ACHN (cell line): ENCODE data around the gene UMOD.
A peak's percentile ranks its signal among the peaks of the same experiment; 100 is the strongest.

Source experiments
- DNase-seq: peaks from one replicate; pipeline ENCODE4 v3.0.0-alpha.2; 2015
- in situ Hi-C: cut with HindIII; loops from 2 replicates; pipeline ENCODE4 v1.10.0; 2017; ENCODE audit warnings: low sequenced_read_pairs, low pct_ligation_motif_present, low pct_unique_long_range_greater_than_20kb

Gene UMOD

DNA sequence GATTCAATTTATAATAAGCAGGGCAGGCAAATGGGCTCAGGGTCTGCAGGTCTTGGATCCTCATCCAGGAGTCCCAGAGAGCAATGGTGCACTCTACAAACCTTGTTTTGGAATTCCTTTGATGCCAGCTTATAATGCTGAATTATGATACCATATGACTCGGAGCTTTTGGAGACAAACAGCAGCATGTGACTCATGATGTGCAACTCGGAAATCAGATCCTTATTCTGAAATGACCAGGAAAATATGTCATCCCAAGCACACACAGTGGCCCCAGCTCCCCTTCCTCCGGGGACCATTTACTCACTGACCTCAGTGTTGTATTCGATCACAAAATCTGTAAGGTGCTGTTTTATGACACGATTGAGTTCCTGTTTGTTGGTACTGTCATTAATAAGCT, 20.2 kb upstream of the UMOD start:
- in situ Hi-C loops = no loop called here
- no peak for DNase-seq

DNA sequence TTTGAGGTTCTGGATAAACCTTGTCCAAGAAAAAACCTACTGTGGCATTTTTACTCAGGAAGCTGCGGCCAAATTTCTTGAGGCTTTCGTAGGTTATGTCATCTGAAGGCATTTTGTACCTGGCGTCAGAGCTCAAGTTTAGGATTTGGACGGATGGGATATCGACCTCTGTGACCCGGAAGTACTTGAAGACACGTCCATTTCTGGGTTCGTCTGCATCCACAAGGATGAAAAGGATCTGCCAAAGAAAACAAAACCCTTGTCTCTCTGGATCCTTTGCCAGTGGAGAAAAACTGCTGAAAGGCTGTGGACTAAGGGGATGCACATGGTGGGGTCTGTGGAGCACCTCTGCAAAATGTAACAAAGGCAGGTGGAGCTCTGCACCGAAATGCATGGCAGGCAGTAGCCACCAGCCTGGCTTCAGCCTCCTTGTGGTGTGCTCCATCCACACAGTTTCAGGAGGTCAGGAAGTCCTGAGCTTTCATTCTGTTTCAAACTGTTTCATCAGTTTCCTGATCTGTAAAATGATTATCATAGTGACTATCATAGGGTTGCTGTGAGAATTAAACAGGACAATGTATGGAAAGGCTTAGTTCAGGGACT, 17.0 kb upstream of the UMOD start:
- in situ Hi-C loops = no loop called here
- no peak for DNase-seq

DNA sequence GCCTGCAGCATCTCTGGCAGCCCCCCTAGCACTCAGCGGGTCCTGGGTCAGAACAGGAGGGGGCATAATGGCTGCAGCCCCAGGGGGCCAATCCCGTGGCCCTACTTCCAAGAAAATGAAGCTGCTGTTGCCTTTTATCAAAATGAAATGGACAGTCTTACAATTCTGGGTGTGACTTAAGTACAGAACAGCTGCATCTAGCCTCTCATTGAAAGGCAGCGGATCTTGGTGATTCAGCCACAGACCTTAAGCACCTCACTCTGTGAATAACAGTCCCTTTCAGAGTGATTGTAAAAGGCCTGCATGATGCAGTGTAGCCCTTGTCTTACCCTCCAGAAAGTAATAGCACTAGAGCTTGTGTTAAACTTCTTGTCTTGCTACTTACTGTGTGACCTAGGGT, 11.5 kb upstream of the UMOD start:
- in situ Hi-C loops = no loop called here
- no peak for DNase-seq

DNA sequence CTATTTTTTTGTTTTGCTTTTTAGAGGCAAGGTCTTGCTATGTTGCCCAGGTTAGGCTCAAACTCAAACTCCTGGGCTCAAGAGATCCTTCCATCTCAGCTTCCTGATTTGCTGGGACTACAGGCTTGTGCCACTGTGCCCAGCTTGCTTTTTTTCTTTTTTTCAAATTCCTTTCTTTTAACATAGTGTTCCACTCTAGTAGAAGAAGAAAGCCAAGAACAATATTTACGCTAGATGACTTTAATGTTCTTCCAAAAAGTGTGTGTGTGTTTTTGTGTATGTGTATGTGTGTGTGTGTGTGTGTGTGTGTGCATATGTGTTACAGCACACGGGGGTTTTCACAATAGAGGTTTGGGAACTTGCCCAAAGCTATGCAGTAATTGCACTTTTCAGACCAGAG, 10.7 kb upstream of the UMOD start:
- no peak for DNase-seq
- in situ Hi-C loops = no loop called here

DNA sequence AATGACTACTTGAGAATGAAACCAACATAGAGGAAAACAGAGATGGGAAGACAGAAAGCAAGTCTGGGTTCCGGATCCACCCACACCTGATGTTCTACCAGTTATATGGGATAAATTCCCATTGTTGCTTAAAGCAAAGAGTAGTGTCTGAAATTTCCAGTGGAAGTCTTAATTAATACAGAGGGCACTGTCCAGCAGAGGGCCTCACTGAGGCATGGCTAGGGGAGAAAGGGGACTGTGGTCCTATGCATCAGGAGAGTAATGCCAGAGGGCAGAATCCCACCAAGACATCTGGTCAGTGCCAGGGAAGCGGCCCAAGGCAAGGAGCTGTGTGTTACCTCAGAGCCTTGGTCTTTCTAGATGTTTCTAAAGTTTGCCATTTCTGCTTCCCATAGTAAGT, 7.5 kb upstream of the UMOD start:
- in situ Hi-C loops = no loop called here
- peak; percentile 41 for DNase-seq

DNA sequence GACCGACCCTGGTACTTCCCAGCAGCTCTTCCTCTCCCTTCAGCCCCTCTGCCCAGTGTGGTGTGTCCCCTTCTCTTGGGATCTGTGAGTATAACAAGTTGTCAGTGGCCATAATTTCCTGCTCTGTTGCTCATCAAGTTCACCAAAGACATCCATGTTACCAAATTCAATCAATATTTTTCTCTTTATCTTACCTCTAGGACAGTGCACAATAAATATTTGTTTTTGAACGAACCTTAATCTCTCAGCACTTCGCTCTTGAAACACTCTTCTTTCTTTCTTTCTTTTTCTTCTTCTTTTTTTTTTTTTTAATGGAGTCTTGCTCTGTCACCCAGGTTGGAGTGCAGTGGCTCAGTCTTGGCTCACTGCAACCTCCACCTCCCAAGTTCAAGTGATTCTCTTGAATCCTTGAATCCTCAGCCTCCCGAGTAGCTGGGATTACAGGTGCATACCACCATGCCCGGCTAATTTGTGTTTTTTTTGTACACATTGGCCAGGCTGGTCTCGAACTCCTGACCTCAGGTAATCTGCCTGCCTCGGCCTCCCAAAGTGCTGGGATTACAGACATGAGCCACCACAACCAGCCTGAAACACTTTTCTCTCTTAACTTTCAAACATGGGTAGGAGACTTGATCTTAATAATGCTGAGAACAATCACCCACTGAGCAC, 2.7 kb upstream of the UMOD start:
- in situ Hi-C loops = no loop called here
- DNase-seq = no peak

DNA sequence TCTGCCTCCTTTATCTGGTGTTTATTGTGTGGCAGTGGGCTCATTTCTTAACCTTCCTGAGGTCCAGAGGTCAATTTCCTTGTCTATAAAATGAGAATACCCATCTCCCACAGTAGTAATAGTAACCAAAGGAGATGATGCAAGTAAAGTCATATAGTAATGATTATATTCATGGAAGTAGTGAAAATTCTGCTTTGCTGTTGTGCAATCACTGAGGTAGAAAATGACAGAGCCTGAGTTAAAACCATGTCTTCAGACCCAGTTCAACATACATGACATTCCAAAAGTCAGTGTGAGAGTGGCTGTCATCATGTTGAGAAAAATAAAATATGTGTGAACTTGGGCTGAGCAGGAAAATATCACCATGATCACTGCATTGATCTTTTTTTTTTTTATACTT, 864 bp upstream of the UMOD start:
- DNase-seq = no peak
- in situ Hi-C loops = no loop called here

DNA sequence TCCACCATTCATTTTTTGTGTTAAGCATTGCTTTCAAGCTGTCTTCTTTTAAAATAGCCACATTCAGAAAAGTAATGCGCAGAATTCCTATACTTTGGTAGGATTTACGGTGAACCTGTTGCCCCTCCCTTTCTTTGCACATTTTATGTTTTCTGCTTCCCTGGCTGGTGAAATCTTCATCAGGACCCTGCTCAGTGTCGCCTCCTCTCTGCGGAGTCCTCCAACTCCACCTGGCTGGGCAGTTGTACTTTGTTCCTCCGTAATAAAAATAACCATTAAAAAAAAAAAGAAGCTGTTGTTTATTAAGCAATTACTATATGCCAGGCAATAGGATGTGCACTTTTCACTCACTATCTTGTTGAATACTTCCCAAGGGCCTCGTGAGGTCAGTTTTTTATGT, 2.9 kb downstream of the UMOD start:
- no peak for DNase-seq
- in situ Hi-C loops = no loop called here

DNA sequence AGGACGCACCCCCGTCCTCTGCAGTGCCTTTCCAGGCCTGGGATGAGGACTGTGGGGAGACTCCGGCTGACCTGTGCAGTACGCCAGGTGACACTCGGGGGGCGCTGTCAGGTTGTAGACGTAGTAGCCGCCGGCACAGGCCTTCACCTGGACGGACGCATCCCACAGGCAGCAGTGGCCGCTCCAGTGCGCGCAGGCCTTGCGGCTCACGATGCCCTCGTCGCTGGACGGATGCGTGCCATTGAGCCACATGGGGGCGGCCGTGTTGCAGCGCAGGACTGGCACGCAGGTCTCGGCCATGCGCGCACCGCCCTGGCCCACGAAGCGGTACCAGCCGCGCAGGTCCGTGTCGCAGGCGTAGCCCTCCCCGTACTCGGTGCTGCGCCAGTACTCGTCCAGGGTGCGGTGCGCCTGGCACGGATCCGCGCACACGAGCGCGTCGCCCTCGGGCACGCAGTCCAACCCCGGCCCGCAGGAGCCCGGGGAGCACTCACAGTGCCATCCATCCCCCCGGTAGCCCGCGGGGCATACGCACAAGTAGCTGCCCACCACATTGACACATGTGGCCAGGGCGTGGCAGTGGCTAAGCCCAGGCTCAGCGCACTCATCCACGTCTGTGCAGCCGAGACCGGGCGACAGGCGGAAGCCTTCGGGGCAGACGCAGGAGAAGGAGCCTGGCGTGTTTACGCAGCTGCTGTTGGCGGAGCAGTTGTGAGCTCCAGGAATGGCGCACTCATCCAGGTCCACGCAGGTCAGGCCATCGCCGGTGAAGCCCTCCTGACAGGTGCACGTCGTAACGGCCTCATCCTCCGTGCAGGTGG, 3.9 kb downstream of the UMOD start:
- no peak for DNase-seq
- in situ Hi-C loops = no loop called here

DNA sequence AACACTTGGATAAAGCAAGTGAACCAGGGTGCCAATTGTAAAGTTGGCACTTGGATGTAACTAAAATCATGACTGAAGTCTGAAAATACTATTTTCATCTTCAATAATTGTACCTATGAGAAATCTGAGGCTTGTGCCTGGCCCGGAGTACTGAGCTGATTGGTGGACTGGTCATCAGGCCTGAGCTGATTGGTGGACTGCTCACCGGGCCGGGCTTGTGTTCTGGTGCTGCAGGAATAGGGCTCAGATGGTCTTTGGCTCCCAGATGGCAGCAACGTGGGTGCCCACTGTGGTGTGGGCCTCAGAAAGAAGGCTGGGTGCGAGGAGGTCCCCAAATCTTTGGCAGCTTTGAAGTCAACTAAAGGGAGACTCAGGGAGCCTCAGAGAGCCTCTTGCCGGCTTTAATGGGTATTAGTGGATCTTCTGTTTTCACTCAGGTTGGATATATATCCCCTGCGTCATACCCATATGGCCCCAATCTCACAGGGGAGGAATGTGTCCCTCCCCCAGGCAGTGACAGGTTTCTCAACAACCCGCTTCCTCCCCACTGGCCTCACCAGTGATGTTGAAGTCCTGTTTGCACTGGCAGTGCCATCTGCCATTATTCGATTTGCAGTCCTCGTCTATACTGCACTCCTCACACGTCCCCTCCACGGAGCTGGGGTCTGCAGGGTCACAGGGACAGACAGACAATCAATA, 4.7 kb downstream of the UMOD start:
- in situ Hi-C loops = no loop called here

DNA sequence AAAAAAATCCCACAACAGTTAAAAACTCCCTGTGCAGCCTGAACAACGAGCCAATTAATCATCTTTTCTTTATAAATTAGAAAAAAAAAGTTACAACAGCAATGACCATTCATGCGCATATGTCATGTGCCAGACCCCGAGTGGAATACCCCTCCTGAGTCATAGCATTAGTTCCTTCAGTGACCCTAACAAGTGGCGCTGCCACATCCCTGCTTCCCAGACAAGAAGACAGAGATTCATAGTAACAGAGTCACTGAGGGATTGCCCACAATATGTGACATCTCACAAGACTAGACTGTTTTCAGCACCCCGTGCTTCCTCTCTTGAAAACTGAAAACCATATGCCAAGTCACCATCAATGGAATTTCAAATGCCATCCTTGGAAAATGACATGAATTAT, 7.9 kb downstream of the UMOD start:
- no peak for DNase-seq
- in situ Hi-C loops = no loop called here

More for the DNA sequence above, 4.7 kb downstream of the UMOD start:
- no peak for DNase-seq

DNA sequence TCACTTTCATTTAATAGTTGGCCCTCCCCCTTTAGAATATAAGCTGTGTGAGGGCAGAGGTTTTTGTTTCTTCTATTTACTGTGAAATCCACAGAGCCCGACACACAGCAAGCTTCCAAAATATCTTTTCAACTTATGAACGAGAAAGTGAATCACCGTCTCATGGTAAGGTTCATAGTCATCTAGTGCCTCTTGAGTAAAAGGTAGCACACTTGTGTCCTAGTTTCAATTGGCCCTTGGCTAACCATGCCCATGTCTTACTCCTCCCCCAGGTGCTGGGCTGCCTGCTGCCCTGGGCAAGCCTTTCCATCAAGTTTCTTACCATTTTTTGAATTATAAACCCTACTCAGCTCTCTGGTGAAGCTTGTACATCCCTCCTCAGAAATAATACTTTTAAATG, 12.8 kb downstream of the UMOD start:
- DNase-seq = no peak
- in situ Hi-C loops = no loop called here

DNA sequence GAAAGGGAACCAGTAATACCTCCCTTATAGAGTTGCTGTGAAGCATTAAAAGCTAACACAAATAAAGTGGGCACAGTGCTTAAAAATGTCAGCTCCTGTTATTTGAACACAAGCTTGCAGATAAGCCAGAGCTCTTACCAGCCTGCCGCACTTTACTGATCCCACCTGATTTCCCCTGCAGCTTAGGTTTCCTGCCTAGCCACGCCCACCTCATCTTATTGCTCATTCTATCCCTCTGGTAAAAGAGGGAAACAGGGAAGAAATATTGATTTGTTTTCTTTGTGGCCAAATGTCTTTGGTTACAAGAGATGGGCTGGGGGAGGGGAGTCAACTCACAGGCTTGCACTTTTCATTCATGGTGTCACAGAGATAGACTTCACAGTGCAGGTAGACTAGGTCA, 15.6 kb downstream of the UMOD start:
- in situ Hi-C loops = no loop called here

DNA sequence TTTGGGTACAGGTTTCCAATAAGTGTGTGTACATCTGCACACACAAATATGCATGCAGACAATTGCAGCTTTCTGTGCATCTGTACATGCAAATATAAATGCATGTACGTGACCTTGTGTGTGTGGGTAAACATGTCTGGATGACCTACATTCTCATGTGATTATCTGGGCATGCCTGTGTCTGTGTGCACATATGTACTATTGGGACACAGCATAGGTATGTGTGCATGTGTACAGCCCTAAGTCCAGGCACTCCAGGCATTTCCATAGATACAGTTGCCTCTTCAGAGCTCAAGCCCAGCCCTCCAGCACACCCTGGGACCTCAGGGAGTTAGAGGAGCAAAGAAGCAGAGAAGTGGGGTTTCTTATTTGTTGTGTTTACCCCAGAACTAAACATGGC, 18.1 kb downstream of the UMOD start:
- no peak for DNase-seq
- in situ Hi-C loops = no loop called here

More for the DNA sequence above, 15.6 kb downstream of the UMOD start:
- no peak for DNase-seq

DNA sequence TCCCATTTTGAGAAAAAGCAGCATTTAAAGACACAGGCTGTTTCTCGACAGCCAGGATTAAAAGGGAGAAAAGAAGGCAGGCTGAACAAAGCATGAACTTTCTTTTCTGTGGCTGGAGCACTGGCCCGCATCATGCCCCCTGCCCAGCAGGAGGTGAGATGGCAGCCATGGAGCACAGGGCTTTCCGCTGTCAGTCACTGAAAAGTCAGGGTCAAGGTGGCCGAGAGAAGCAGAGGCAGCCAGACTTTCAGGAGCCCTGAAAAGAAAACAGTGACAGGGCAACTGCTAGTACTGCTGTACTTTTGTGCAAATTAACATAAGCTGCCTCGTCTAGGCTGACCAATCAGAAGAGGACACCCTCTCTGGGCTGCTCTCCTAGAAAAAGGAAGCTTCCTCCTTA, 19.4 kb downstream of the UMOD start:
- in situ Hi-C loops = no loop called here
- no peak for DNase-seq

DNA sequence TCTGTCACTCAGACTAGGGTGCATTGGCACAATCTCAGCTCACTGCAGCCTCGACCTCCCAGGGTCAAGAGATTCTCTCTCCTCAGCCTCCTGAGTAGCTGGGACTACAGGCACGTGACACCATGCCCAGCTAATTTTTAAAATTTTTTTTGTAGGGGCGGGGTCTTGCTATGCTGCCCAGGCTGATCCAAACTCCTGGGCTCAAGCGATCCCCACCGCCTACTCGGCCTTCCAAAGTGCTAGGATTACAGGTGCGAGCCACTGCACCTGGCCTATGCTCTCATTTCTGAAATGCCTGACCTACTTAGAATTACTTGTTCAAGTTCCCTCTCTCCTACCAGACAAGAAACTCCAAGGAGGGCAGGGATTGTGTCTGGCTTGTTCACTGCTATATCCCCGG, 20.1 kb downstream of the UMOD start:
- in situ Hi-C loops = no loop called here
- no peak for DNase-seq

DNA sequence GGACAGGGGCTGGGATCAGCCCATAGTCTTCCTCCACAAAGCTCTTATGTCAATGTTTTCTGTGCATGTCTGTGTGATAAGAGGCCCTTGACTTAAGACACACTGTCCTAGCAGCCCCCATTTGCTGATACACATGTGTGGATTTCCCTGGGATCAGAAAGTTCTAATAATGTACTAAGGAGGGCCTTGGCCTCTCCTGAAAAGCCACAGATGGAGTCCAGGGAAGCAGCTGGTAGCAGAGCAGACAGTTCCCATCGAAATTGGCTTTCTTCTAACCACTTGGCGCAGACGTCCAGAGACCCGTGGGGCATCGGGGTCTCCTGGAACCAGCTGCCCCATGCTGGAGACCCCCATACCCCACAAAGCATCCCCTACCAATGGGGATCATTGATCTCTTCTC, 20.9 kb downstream of the UMOD start:
- in situ Hi-C loops = no loop called here
- DNase-seq = no peak

DNA sequence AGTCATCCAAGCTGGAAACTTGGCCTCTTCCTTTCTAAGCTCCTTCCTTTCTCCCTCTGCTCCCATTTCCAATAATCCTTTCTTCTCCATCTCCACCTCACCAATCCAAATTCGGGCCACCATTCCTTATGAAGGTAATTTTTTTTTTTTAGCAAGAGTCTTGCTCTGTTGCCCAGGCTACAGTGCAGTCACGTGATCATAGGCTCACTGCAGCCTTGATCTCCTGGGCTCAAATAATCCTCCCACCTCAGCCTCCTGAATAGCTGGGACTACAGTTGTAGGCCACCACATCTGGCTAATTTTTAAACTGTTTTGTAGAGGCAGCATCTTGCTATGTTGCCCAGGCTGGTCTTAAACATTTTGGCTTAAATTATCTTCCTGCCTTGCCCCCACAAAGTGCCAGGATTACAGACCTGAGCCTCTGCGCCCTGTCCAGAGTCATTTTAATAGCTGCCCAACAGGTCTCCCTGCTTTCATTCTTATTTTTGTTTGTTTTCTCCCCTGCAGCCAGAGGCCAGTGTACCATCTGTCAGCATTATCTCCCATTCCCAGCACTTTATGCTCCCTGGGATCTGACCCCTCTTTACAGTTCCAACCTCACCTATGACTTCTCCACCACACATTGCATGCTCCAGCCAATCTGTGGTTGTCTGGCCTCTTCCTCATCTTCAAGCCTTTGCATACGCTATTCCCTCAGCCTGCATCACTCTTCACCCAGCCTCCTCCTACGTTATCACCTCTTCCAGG, 22.9 kb downstream of the UMOD start:
- in situ Hi-C loops = no loop called here
- no peak for DNase-seq
